HG03139 (cell line): ENCODE data around the gene DNAJA1.
"Not testable (repeated sequence)": the region's sequence is repeated elsewhere in the genome, so short reads cannot be mapped to it uniquely, and the experiment has no call there.

Experiments
- ATAC-seq: cut with Tn5 transposase; IDR thresholded peaks from one replicate; pipeline ENCODE4 v1.9.1; 2021; ENCODE audit not compliant: unreplicated experiment

DNAJA1 gene

GRCh38 chr9:33080534-33080933, 55.5 kb downstream of the DNAJA1 start:
- ATAC-seq: no peak

GRCh38 chr9:33081128-33081851, 56.2 kb downstream of the DNAJA1 start:
- no peak for ATAC-seq

GRCh38 chr9:33082128-33082527, 57.1 kb downstream of the DNAJA1 start:
- ATAC-seq: no peak

GRCh38 chr9:33082538-33083326, 57.7 kb downstream of the DNAJA1 start:
- no peak for ATAC-seq

GRCh38 chr9:33085672-33086071, 60.6 kb downstream of the DNAJA1 start:
- ATAC-seq: not testable (repeated sequence)
